ENCODE measurements around the gene METTL25.

The METTL25 gene

GRCh38 chr12:82407481-82407880, 49.2 kb downstream of the METTL25 start:
- DNase-seq, result no peak

- no peak for DNase-seq
These were observed 50.5 kb downstream of the METTL25 start for GRCh38 chr12:82408844-82409243.

GRCh38 chr12:82411546-82412230, 53.4 kb downstream of the METTL25 start:
- no peak for DNase-seq

GRCh38 chr12:82412246-82412645, 53.9 kb downstream of the METTL25 start:
- no peak for DNase-seq

GRCh38 chr12:82414044-82414443, 55.7 kb downstream of the METTL25 start:
- no peak for DNase-seq

GRCh38 chr12:82414926-82415325, 56.6 kb downstream of the METTL25 start:
- no peak for DNase-seq

GRCh38 chr12:82415402-82415801, 57.1 kb downstream of the METTL25 start:
- DNase-seq, result no peak

- no peak for DNase-seq
These were observed 66.9 kb downstream of the METTL25 start for GRCh38 chr12:82425241-82425640.

GRCh38 chr12:82426081-82426480, 67.8 kb downstream of the METTL25 start:
- no peak for DNase-seq

GRCh38 chr12:82426586-82426985, 68.3 kb downstream of the METTL25 start:
- no peak for DNase-seq

- DNase-seq, result no peak
These were observed 72.3 kb downstream of the METTL25 start for GRCh38 chr12:82430541-82431145.

GRCh38 chr12:82434392-82434911, 76.1 kb downstream of the METTL25 start:
- DNase-seq, result no peak

GRCh38 chr12:82436354-82436753, 78.0 kb downstream of the METTL25 start:
- DNase-seq, result no peak

- no peak for DNase-seq
These were observed 79.4 kb downstream of the METTL25 start for GRCh38 chr12:82437744-82438143.

GRCh38 chr12:82438356-82438755, 80.0 kb downstream of the METTL25 start:
- no peak for DNase-seq

GRCh38 chr12:82440885-82441284, 82.6 kb downstream of the METTL25 start:
- DNase-seq, result no peak

- no peak for DNase-seq
These were observed 90.7 kb downstream of the METTL25 start for GRCh38 chr12:82448911-82449578.

- no peak for DNase-seq
These were observed 98.3 kb downstream of the METTL25 start for GRCh38 chr12:82456633-82457032.

GRCh38 chr12:82458101-82458500, 99.8 kb downstream of the METTL25 start:
- no peak for DNase-seq

GRCh38 chr12:82461393-82461792, 103.1 kb downstream of the METTL25 start:
- DNase-seq, result no peak

GRCh38 chr12:82461836-82462235, 103.5 kb downstream of the METTL25 start:
- DNase-seq, result no peak

- no peak for DNase-seq
These were observed 110.2 kb downstream of the METTL25 start for GRCh38 chr12:82468563-82468962.

- no peak for DNase-seq
These were observed 112.7 kb downstream of the METTL25 start for GRCh38 chr12:82470906-82471512.

All from femur (tissue), 1 donor.